Stomach (tissue), 9 donors: ENCODE results near the gene RPL22. TPM values are rescaled to one million over a fixed set of nuclear protein-coding genes. Genes with fewer than 3 reads are reported as not detected.

Experiments used
- DNase-seq, 2 donors: peaks; one replicate each; pipeline versions ENCODE4 v3.0.0 to v3.0.0-alpha.2; 2013 to 2019
- H3K27ac ChIP-seq, 5 donors: fragments of 200-600 bp in 4 of 5; sonication (generic) in 4 of 5; one replicate each; pipeline ENCODE4 v1.5.1; 2013 to 2019; ENCODE audit warnings: mild to moderate bottlenecking in 1 of 5, moderate library complexity in 1 of 5
- H3K27me3 ChIP-seq, 3 donors: fragments of 200-600 bp; sonication (generic); one replicate each; pipeline ENCODE4 v1.5.1; 2017 to 2019; ENCODE audit warnings: mixed run types in 1 of 3
- H3K36me3 ChIP-seq, 4 donors: fragments of 200-600 bp; sonication (generic); 1 replicate in 3 of 4; 2 replicates in 1 of 4; pipeline ENCODE4 v1.5.1; 2016 to 2019
- H3K4me1 ChIP-seq, 4 donors: fragments of 200-600 bp; sonication (generic); one replicate each; pipeline ENCODE4 v1.5.1; 2016 to 2019
- H3K4me3 ChIP-seq, 4 donors: fragments of 200-600 bp; sonication (generic) in 3 of 4; one replicate each; pipeline ENCODE4 v1.5.1; 2016 to 2019; ENCODE audit warnings: mild to moderate bottlenecking in 1 of 4
- H3K9me3 ChIP-seq, 4 donors: fragments of 200-600 bp; sonication (generic); one replicate each; pipeline ENCODE4 v1.5.1; 2016 to 2019
- EP300 ChIP-seq: sonication (generic); formaldehyde crosslinking; IDR thresholded peaks from one replicate; pipeline ENCODE4 v1.6.1; 2017; ENCODE audit warnings: antibody characterized with exemption
- POLR2A ChIP-seq, 4 donors: fragments of 450-650 bp; IDR thresholded peaks; one replicate each; pipeline ENCODE4 v1.6.1; 2016; ENCODE audit warnings: antibody characterized with exemption in 4 of 4, control low read depth in 2 of 4, mild to moderate bottlenecking in 1 of 4, moderate library complexity in 1 of 4
- POLR2AphosphoS5 ChIP-seq, 3 donors: sonication (generic); formaldehyde crosslinking; IDR thresholded peaks; one replicate each; pipeline ENCODE4 v1.6.1; 2016; ENCODE audit warnings: antibody characterized with exemption in 3 of 3
- WGBS, 5 donors: extraction: QIAGEN DNeasy Blood & Tissue Kit in 3 of 5; methylation state at CpG; one replicate each; pipeline versions ENCODE4 v1.1.5 to v1.1.7; 2013 to 2018; 5-methylcytosine and 5-hydroxymethylcytosine counted together
- intact Hi-C: fragments of 100-400 bp; cut with DNase I; formaldehyde crosslinking; loops from one replicate; pipeline ENCODE4 v1.15.1; 2023; ENCODE audit warnings: low total_unique reads
- polyA plus RNA-seq, 3 donors: library from polyadenylated mRNA; stranded (reverse); fragments of 200-250 nt; gene quantifications; one replicate each; pipeline ENCODE4 v1.2.3, GENCODE V29; 2013
- total RNA-seq, 5 donors: library from RNA; depleted of rRNA; stranded (reverse); fragments of >200 nt; gene quantifications; one replicate each; pipeline versions ENCODE4 v1.1.0 to v1.2.3, GENCODE V29; 2014 to 2016
- TF ChIP-seq, protein P1 (sequence below), 7 experiments: fragments of 450-650 bp in 4 of 7; fragments of 200-600 bp in 3 of 7; sonication (generic) in 3 of 7; IDR thresholded peaks; one replicate each; pipeline ENCODE4 v1.5.1; 2016 to 2019; ENCODE audit warnings: antibody characterized with exemption in 7 of 7, control low read depth in 2 of 7, mild to moderate bottlenecking in 1 of 7
- donor health status: healthy with polysubstance abuse.
- donor health status: Bipolar disorder and iron deficiency.
- donor health status: healthy.

Gene RPL22
- total and polyA plus RNA-seq, 8 donors, result 103 to 718 (median 239) TPM

DNA sequence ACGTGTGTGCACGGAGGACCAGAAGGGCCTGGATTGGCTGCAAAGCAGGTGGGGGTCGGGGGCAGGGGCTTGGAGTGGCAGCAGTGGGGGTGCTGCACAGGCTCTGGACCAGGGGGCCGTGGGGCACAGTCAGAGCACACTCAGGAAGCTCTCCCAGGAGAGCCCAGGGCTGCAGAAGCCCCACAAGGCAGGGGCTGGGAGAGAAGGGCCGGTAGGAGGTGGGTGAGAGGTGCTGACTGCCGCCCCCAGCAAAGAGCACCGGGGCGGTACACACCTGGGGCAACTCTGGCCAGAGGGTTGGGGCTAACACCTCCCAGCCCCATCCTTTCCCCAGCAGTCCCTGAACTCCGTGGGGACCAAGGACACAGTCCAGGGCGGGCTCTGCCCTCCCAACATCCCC, 33.2 kb downstream of the RPL22 start:
- peaks cover 0 to 92% (median 37%) of the 10 kb centered on the region in 3 donors for H3K27me3 ChIP-seq
- intact Hi-C loops, result no loop called here

DNA sequence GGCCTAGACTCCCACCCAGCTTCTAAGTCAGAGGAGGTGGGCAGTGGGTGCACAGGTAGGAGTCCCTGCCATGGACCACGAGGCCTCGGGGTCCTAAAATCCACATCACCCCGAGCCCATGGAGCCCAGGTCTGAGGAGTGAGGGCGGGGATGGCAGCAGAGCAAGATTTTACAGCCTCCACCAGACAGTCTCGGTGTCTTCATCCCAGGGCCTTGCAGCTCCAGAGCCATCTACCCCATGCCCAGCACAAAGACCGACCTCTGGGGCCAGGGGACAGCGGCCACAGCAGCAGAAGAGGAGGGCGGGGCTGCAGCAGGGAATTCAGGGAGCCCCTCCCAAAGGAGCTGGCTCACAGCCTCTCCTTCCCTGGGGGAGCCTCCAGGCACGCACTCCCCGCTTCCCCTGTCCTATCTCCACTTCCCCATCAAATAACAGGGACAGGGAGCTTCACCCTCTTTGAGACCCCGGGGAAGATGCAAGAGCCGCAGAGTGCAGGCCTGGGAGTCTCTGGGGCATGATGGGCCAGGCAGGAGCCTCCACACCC, 33.9 kb downstream of the RPL22 start:
- Histone ChIP-seq H3K4me1 (no peaks in the 10 kb centered on the region), H3K36me3 (no peaks in the 10 kb centered on the region), H3K9me3 (no peaks in the 10 kb centered on the region), H3K27ac (no peak overlapping the region), H3K27me3 (peaks cover 0 to 92% (median 32%) of the 10 kb centered on the region in 3 donors), H3K4me3 (no peak overlapping the region)
- 54 to 77% (median 67%) methylated on average over 7 to 12 of the region's 12 CpGs for WGBS, 5 donors
- no peak for DNase-seq
- intact Hi-C loops, result no loop called here
- TF ChIP-seq EP300, result no peak
- TF ChIP-seq, protein P1, sequence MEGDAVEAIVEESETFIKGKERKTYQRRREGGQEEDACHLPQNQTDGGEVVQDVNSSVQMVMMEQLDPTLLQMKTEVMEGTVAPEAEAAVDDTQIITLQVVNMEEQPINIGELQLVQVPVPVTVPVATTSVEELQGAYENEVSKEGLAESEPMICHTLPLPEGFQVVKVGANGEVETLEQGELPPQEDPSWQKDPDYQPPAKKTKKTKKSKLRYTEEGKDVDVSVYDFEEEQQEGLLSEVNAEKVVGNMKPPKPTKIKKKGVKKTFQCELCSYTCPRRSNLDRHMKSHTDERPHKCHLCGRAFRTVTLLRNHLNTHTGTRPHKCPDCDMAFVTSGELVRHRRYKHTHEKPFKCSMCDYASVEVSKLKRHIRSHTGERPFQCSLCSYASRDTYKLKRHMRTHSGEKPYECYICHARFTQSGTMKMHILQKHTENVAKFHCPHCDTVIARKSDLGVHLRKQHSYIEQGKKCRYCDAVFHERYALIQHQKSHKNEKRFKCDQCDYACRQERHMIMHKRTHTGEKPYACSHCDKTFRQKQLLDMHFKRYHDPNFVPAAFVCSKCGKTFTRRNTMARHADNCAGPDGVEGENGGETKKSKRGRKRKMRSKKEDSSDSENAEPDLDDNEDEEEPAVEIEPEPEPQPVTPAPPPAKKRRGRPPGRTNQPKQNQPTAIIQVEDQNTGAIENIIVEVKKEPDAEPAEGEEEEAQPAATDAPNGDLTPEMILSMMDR (IDR thresholded peaks at IDR 0.05), result no peak
- TF ChIP-seq POLR2AphosphoS5 (IDR thresholded peaks at IDR 0.05), result no peak
- no peak for TF ChIP-seq POLR2A (IDR thresholded peaks at IDR 0.05)

More for the DNA sequence above, 33.2 kb downstream of the RPL22 start:
- Histone ChIP-seq H3K9me3 (no peaks in the 10 kb centered on the region), H3K27ac (no peak overlapping the region), H3K4me3 (no peak overlapping the region), H3K4me1 (no peaks in the 10 kb centered on the region), H3K36me3 (no peaks in the 10 kb centered on the region)
- DNase-seq, result no peak
- 48 to 57% (median 53%) methylated on average over 6 to 10 of the region's 10 CpGs for WGBS, 5 donors
- TF ChIP-seq POLR2AphosphoS5 (IDR thresholded peaks at IDR 0.05) (no peak), EP300 (no peak), POLR2A (IDR thresholded peaks at IDR 0.05) (no peak)
- TF ChIP-seq, protein P1 (IDR thresholded peaks at IDR 0.05), result no peak

DNA sequence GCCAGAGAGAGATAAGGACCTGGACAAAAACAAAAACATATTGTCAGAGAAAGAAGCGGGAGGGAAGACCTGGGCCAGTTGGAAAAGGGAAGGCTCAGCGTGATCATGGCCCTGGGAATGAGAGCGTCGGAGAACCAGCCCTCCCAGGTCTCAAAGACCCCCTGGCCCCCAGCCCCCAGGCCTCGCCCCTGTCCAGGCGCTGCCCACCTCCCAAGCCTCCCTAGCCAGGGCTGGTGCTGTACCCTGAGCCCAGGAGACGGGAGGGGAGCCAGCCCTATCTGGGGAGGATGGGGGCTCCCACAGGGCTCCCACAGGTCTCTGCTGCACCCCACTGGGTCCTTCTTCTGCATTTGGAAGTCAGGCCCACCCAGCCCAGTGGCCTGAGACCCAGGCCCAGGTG, 34.4 kb downstream of the RPL22 start:
- no peak overlapping the region for H3K4me3 ChIP-seq
- 52 to 69% (median 66%) methylated on average over 5 to 7 of the region's 7 CpGs for WGBS, 5 donors
- no peaks in the 10 kb centered on the region for H3K36me3 ChIP-seq
- TF ChIP-seq, protein P1 (IDR thresholded peaks at IDR 0.05), result no peak
- TF ChIP-seq POLR2A (IDR thresholded peaks at IDR 0.05) (no peak), EP300 (no peak), POLR2AphosphoS5 (IDR thresholded peaks at IDR 0.05) (no peak)
- no peaks in the 10 kb centered on the region for H3K4me1 ChIP-seq
- H3K27ac ChIP-seq, result no peak overlapping the region
- H3K27me3 ChIP-seq, result peaks cover 0 to 90% (median 27%) of the 10 kb centered on the region in 3 donors
- no peak for DNase-seq
- no peaks in the 10 kb centered on the region for H3K9me3 ChIP-seq
- intact Hi-C loops, result no loop called here

DNA sequence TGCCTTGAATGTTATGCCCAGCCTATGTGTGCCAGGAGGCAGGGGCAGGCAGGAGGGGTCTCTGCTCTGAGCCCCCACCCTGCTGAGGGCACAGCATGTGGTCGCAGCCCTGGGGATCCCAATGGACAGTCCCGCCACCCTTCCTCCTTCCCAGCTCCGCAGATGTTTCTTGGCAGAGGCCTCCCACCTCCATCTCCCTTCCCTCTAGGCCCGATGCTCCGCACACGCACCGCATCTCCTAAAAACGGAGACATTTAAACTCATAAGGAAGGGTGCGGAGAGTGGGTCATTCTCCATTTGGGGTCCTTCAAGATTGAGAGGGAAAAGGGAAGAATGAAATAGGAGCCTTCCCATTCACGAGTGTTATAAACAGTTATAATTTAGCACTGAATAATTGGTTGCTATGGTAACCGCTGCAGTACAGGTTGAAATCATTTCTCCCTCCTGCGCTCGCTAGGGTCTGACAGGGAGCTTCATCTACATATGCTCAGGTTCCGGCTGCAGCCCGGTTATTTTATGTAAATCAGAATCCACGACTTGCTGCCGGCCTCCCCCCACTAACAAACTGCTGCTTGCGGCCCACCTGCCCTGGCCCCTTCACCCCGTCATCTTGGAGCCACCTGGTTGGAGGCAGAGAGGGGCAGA, 35.3 kb downstream of the RPL22 start:
- H3K36me3 ChIP-seq, result no peaks in the 10 kb centered on the region
- no peak for DNase-seq
- H3K4me3 ChIP-seq, result no peak overlapping the region
- H3K27me3 ChIP-seq, result peaks cover 0 to 89% (median 19%) of the 10 kb centered on the region in 3 donors
- WGBS, 5 donors, result 65 to 75% (median 69%) methylated on average over 17 to 19 of the region's 19 CpGs
- intact Hi-C loops, result no loop called here
- no peak overlapping the region for H3K27ac ChIP-seq
- TF ChIP-seq POLR2A (IDR thresholded peaks at IDR 0.05) (no peak), POLR2AphosphoS5 (IDR thresholded peaks at IDR 0.05) (no peak), EP300 (no peak)
- TF ChIP-seq, protein P1 (IDR thresholded peaks at IDR 0.05), result no peak
- no peaks in the 10 kb centered on the region for H3K9me3 ChIP-seq
- no peaks in the 10 kb centered on the region for H3K4me1 ChIP-seq
